Activated T-cell treated with anti-CD3 and anti-CD28 coated beads for 48 hours (primary cell): ENCODE measurements around the gene KSR2.
"Not testable (repeated sequence)": the region's sequence is repeated elsewhere in the genome, so short reads cannot be mapped to it uniquely, and the experiment has no call there.

ENCODE experiments used
- DNase-seq: peaks from one replicate; pipeline ENCODE4 v3.0.0-alpha.2; 2020; ENCODE audit warnings: low read depth

KSR2 gene

GRCh38 chr12:117968826-117969659, at the start of gene KSR2:
Gene KSR2, minus strand, starts transcription at chr12:117968990. Its CDS starts 735 bp downstream, at chr12:117968255.
- peak; percentile 57 for DNase-seq

GRCh38 chr12:118017926-118018325, 49.1 kb upstream of the KSR2 start:
- DNase-seq: no peak

- DNase-seq: peak; percentile 98
Measured at GRCh38 chr12:118016424-118017264, 47.9 kb upstream of the KSR2 start, which contains the start of gene RFC5. Gene RFC5, plus strand, starts transcription at chr12:118016703. Its CDS starts 125 bp downstream, at chr12:118016828.

GRCh38 chr12:118015944-118016343, 47.2 kb upstream of the KSR2 start:
- DNase-seq: no peak

- no peak for DNase-seq
Measured at GRCh38 chr12:118015306-118015705, 46.5 kb upstream of the KSR2 start.

- DNase-seq: no peak
Measured at GRCh38 chr12:118013283-118013682, 44.5 kb upstream of the KSR2 start.

- no peak for DNase-seq
Measured at GRCh38 chr12:118011961-118012360, 43.2 kb upstream of the KSR2 start.

- no peak for DNase-seq
Measured at GRCh38 chr12:118011377-118011776, 42.6 kb upstream of the KSR2 start.

GRCh38 chr12:118010903-118011302, 42.1 kb upstream of the KSR2 start:
- no peak for DNase-seq

GRCh38 chr12:117999806-118000205, 31.0 kb upstream of the KSR2 start:
- not testable (repeated sequence) for DNase-seq

- DNase-seq: no peak
Measured at GRCh38 chr12:117998719-117999118, 29.9 kb upstream of the KSR2 start.

- DNase-seq: no peak
Measured at GRCh38 chr12:117994551-117995438, 26.0 kb upstream of the KSR2 start.

- no peak for DNase-seq
Measured at GRCh38 chr12:117986705-117987469, 18.1 kb upstream of the KSR2 start.

- DNase-seq: no peak
Measured at GRCh38 chr12:117985182-117985581, 16.4 kb upstream of the KSR2 start.

- no peak for DNase-seq
Measured at GRCh38 chr12:117981267-117981666, 12.5 kb upstream of the KSR2 start.

- DNase-seq: no peak
Measured at GRCh38 chr12:117980616-117981015, 11.8 kb upstream of the KSR2 start.

GRCh38 chr12:117977373-117977772, 8.6 kb upstream of the KSR2 start:
- DNase-seq: no peak

GRCh38 chr12:117975006-117975405, 6.2 kb upstream of the KSR2 start:
- DNase-seq: no peak

GRCh38 chr12:117972301-117972700, 3.5 kb upstream of the KSR2 start:
- DNase-seq: no peak

- no peak for DNase-seq
Measured at GRCh38 chr12:117970334-117970733, 1.5 kb upstream of the KSR2 start.

GRCh38 chr12:117968151-117968789, 520 bp downstream of the KSR2 start:
- DNase-seq: no peak
